Measurements from ENCODE around the gene RAB6C. TPM values are rescaled to one million over a fixed set of nuclear protein-coding genes. Genes with fewer than 3 reads are reported as not detected.

Gene RAB6C
- total RNA-seq, 1 experiment from 2014 or later, result 0.13 TPM

DNA sequence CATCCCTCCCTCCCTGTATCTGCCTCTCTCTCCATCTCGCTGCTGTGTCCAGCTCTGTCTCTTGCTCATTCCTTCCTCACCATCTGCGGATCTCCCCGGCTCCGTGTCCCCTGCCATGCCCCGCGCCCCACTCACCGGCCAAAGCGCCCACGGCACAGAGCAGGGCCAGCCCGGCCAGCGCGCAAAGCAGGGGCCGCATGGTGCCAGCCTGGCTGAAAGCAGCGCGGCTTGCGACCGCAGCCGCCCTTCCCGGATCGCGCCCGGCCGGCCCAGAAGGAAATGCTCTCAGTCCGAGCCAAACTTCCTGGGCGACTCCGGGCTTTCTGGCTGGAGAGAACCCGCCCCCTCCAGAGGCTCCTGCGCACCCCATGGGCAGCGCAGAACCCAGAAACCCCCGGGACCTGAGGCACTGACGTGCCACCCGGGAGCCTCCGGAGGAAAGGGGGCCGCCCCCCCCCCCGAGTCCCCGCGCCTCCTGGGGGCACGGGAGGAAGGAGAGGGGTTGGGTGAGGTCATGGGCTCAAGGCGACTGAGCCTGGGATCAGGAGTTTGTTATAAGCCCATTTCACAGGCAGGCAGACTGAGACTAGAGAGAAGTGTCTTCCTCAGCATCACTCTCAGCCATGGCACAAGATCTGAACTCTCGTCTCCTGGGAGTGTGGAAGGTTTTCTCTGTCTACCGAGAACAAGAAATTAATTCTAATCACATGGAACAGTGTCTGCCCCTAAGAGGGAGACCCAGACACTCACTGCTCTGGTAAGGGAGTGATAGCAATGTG, 45.2 kb upstream of the RAB6C start:
- CTCF ChIA-PET, result no interaction called here
- peak; percentile 47; the same call in 1 of the 2 replicates for ATAC-seq
- no TSS peak for BruUV-seq (replicated peaks)
- 0 out of 2 replicates have a peak, but pooled peaks cover 2% of the 10 kb centered on the region for H3K27me3 ChIP-seq (ENCODE audit: control insufficient read depth, insufficient read depth, low read length)
- in situ Hi-C loops (cut with HindIII; ENCODE audit: low pct_unique_long_range_greater_than_20kb, low sequenced_read_pairs), result no loop called here
- H3K4me1 ChIP-seq (ENCODE audit: control insufficient read depth, insufficient read depth, low read length), result peaks cover 6% of the 10 kb centered on the region
- no peak for DNase-seq (ENCODE audit: low read depth, low spot score)
- H3K4me3 ChIP-seq (ENCODE audit: low read depth in 2 of 2, low read length in 2 of 2), result no peak overlapping the region; a peak in 1 of 4 replicates
- no peak for TF ChIP-seq TCF7L2 (IDR thresholded peaks at IDR 0.05; ENCODE audit: low read depth, low read length)
- TF ChIP-seq CTCF (IDR thresholded peaks at IDR 0.05), result no peak
- TF ChIP-seq REST (IDR thresholded peaks at IDR 0.05; ENCODE audit: insufficient read depth in 1 of 2, low read depth in 2 of 2, low read length in 1 of 2), result no peak
- TF ChIP-seq SIN3A (IDR thresholded peaks at IDR 0.05; ENCODE audit: borderline replicate concordance, insufficient read depth, low read depth, low read length), result no peak
- no peak for TF ChIP-seq POLR2AphosphoS5 (IDR thresholded peaks at IDR 0.05; ENCODE audit: low read depth, low read length)
- POLR2A ChIA-PET, result no interaction called here
- H3K36me3 ChIP-seq (ENCODE audit: control insufficient read depth, insufficient read depth, low read length), result no peaks in the 10 kb centered on the region
- intact Hi-C loops (cut with micrococcal nuclease; ENCODE audit: unreplicated experiment), result no loop called here
- no peaks in the 10 kb centered on the region for H3K9me3 ChIP-seq (ENCODE audit: control insufficient read depth, insufficient read depth, low read depth, low read length)
- no peak overlapping the region for H3K27ac ChIP-seq (ENCODE audit: low read length)

DNA sequence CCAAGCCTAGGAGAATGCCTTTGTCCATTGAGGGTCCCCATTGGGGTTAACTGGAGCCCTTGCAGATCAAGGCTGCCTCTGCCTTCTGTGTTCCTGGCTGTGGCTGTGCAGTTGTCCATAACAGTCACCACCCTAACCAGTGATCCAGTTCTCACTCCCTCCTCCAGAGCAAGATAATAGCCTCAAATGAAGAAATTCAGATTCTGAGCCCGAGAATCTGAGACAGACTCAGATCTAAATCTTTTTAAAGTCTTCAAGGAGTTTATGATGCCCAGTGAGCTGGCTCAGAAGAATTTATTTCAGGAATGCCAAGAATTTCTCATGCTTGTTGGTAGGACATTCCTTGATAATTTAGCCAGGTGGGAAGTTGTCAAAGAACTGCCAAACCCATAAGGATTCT, 44.3 kb upstream of the RAB6C start:
- intact Hi-C loops (cut with micrococcal nuclease; ENCODE audit: unreplicated experiment), result no loop called here
- BruUV-seq (replicated peaks), result no TSS peak
- DNase-seq (ENCODE audit: low read depth, low spot score), result no peak
- ATAC-seq, result no peak
- Histone ChIP-seq H3K9me3 (ENCODE audit: control insufficient read depth, insufficient read depth, low read depth, low read length) (no peaks in the 10 kb centered on the region), H3K4me1 (ENCODE audit: control insufficient read depth, insufficient read depth, low read length) (peaks cover 6% of the 10 kb centered on the region), H3K27me3 (ENCODE audit: control insufficient read depth, insufficient read depth, low read length) (peaks cover 2% of the 10 kb centered on the region; the same call in 1 of the 2 replicates), H3K27ac (ENCODE audit: low read length) (no peak overlapping the region), H3K4me3 (ENCODE audit: low read depth in 2 of 2, low read length in 2 of 2) (no peak overlapping the region), H3K36me3 (ENCODE audit: control insufficient read depth, insufficient read depth, low read length) (no peaks in the 10 kb centered on the region)
- TF ChIP-seq POLR2AphosphoS5 (IDR thresholded peaks at IDR 0.05; ENCODE audit: low read depth, low read length) (no peak), SIN3A (IDR thresholded peaks at IDR 0.05; ENCODE audit: borderline replicate concordance, insufficient read depth, low read depth, low read length) (no peak), REST (IDR thresholded peaks at IDR 0.05; ENCODE audit: insufficient read depth in 1 of 2, low read depth in 2 of 2, low read length in 1 of 2) (no peak), TCF7L2 (IDR thresholded peaks at IDR 0.05; ENCODE audit: low read depth, low read length) (no peak), CTCF (IDR thresholded peaks at IDR 0.05) (no peak)
- in situ Hi-C loops (cut with HindIII; ENCODE audit: low pct_unique_long_range_greater_than_20kb, low sequenced_read_pairs), result no loop called here
- POLR2A ChIA-PET, result no interaction called here
- CTCF ChIA-PET, result no interaction called here

All from Panc1 (cell line).